Neural progenitor cell (in vitro differentiated cells): ENCODE data around the gene IGFBP1.

ENCODE experiments used
- EZH2 ChIP-seq: fragments of 200-600 bp; sonication (generic); IDR thresholded peaks from 2 replicates; pipeline ENCODE4 v1.6.1; 2017; ENCODE audit warnings: antibody characterized with exemption, mild to moderate bottlenecking, moderate library complexity
- EZH2phosphoT487 ChIP-seq: fragments of 200-600 bp; sonication (generic); IDR thresholded peaks from 2 replicates; pipeline ENCODE4 v1.6.1; 2017; ENCODE audit warnings: antibody characterized with exemption
- TF ChIP-seq, protein P1 (sequence below): fragments of 200-600 bp; sonication (generic); IDR thresholded peaks from 2 replicates; pipeline ENCODE4 v1.5.1; 2017; ENCODE audit warnings: antibody characterized with exemption, mild to moderate bottlenecking

DNA sequence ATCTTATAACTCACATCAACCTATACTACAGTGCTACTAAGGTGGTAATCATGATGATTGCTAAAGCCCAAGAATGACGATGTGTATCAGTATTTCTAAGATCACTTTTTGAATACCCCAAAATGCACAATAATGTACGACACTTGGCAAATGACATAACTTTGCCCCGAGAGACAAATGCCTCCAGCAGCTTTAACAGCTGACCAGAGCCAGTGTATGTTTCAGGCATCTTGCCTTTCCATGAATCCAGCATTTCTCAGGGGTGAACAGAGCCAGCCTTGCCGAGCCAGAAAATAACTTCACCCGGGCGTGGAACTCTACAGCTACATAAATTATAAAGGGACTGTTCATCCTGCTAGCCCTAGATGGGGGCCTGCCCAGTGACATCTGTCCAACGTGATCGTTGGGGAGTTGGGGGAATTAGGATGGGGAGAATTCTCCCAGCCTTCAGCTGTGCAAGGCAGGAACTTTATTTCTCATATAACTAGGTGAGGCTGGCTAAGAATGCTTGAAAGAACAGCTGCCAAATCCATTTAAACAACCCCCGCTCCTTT lies 31.0 kb downstream of the IGFBP1 start:
- TF ChIP-seq, protein P1, sequence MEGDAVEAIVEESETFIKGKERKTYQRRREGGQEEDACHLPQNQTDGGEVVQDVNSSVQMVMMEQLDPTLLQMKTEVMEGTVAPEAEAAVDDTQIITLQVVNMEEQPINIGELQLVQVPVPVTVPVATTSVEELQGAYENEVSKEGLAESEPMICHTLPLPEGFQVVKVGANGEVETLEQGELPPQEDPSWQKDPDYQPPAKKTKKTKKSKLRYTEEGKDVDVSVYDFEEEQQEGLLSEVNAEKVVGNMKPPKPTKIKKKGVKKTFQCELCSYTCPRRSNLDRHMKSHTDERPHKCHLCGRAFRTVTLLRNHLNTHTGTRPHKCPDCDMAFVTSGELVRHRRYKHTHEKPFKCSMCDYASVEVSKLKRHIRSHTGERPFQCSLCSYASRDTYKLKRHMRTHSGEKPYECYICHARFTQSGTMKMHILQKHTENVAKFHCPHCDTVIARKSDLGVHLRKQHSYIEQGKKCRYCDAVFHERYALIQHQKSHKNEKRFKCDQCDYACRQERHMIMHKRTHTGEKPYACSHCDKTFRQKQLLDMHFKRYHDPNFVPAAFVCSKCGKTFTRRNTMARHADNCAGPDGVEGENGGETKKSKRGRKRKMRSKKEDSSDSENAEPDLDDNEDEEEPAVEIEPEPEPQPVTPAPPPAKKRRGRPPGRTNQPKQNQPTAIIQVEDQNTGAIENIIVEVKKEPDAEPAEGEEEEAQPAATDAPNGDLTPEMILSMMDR = no peak
- TF ChIP-seq EZH2 = no peak
- no peak for TF ChIP-seq EZH2phosphoT487
